Activated B cell treated with CpG ODN at 0.5 μM for 24 hours (primary cell): ENCODE measurements around the gene DLK2. TPM values are rescaled to one million over a fixed set of nuclear protein-coding genes. Genes with fewer than 3 reads are reported as not detected.

ENCODE experiments used
- ATAC-seq: fragments of 200-7000 bp; cut with Tn5 transposase; one replicate; pipeline ENCODE4 v1.10.0; 2021; ENCODE audit warnings: low read depth, mild to moderate bottlenecking, moderate library complexity
- CTCF ChIA-PET: fragments of 350-600 bp; sonication (Branson Sonifier 250); formaldehyde crosslinking; loops from one replicate; lab custom pipeline; 2021; ENCODE audit warnings: antibody characterized with exemption; lab: Charles Lee
- POLR2A ChIA-PET: fragments of 350-600 bp; sonication (Branson Sonifier 250); formaldehyde crosslinking; loops from one replicate; lab custom pipeline; 2021; ENCODE audit warnings: antibody characterized with exemption; lab: Charles Lee
- DNase-seq: peaks from one replicate; pipeline ENCODE4 v3.0.0; 2022
- H3K27ac Mint-ChIP-seq: one replicate; pipeline ENCODE4 v1.8.0; 2020; ENCODE audit warnings: mixed read lengths
- H3K27me3 Mint-ChIP-seq: one replicate; pipeline ENCODE4 v1.8.0; 2021; ENCODE audit warnings: mixed read lengths
- H3K36me3 Mint-ChIP-seq: one replicate; pipeline ENCODE4 v1.8.0; 2021; ENCODE audit warnings: low read depth, mixed read lengths
- H3K4me1 Mint-ChIP-seq: one replicate; pipeline ENCODE4 v1.8.0; 2021; ENCODE audit warnings: mixed read lengths
- H3K4me3 Mint-ChIP-seq: one replicate; pipeline ENCODE4 v1.8.0; 2020; ENCODE audit warnings: mild to moderate bottlenecking, mixed read lengths
- H3K9me3 Mint-ChIP-seq: one replicate; pipeline ENCODE4 v1.8.0; 2020; ENCODE audit warnings: mixed read lengths
- CTCF ChIP-seq: fragments of 200-600 bp; IDR thresholded peaks from one replicate; pipeline ENCODE4 v1.8.0; 2022; ENCODE audit warnings: antibody characterized with exemption, mild to moderate bottlenecking
- intact Hi-C: fragments of 100-400 bp; cut with micrococcal nuclease; formaldehyde crosslinking; loops from one replicate; pipeline ENCODE4 v1.15.1; 2024
- total RNA-seq: library from RNA; stranded (reverse); gene quantifications from 2 replicates; pipeline ENCODE4 v1.2.3, GENCODE V29; 2022

Gene DLK2
- total RNA-seq: 1.4 TPM in 2 replicates

GRCh38 chr6:43455531-43456428 lies at the start of gene DLK2:
Gene DLK2, minus strand, starts transcription at chr6:43455548. Its CDS starts 723 bp downstream, at chr6:43454825.
- Mint-ChIP-seq H3K4me1 (peaks cover 16% of the 10 kb centered on the region), H3K27me3 (no peaks in the 10 kb centered on the region), H3K27ac (peak within 1 kb of the TSS; percentile 71), H3K4me3 (peak within 1 kb of the TSS; percentile 88), H3K9me3 (no peaks in the 10 kb centered on the region), H3K36me3 (peaks cover 24% of the 10 kb centered on the region)
- ChIA-PET POLR2A (interaction anchor here (0.6 to 2.1 kb wide), 9 partner anchors 8 to 681 kb away, joined by 3 to 15 read pairs (median 5); partner anchors contain the start of genes ABCC10, LRRC73 and TJAP1), CTCF (interaction anchor here (1.1 to 4.2 kb wide), 4 partner anchors 22 to 116 kb away, joined by 3 to 33 read pairs (median 4); partner anchors contain the start of gene TJAP1)
- intact Hi-C loops: loop anchor here (1.0 to 10.0 kb wide), 5 partner anchors 22 to 193 kb away; partner anchors contain the start of genes ABCC10, TJAP1 and ZNF318
- peak; percentile 57 for ATAC-seq
- peak; percentile 41 for DNase-seq
- TF ChIP-seq CTCF: no peak

GRCh38 chr6:43503443-43503842 lies 48.1 kb upstream of the DLK2 start:
- H3K36me3 Mint-ChIP-seq: peaks cover 74% of the 10 kb centered on the region
- no peak for TF ChIP-seq CTCF
- peaks cover 8% of the 10 kb centered on the region for H3K4me1 Mint-ChIP-seq
- intact Hi-C loops: no loop called here
- H3K27ac Mint-ChIP-seq: no peak overlapping the region
- H3K4me3 Mint-ChIP-seq: no peak overlapping the region
- DNase-seq (no peak), ATAC-seq (no peak)
- CTCF ChIA-PET: interaction anchor here (0.9 to 1.5 kb wide), 2 partner anchors 14 to 26 kb away, joined by 3 to 5 read pairs; partner anchors contain the start of gene TJAP1
- H3K27me3 Mint-ChIP-seq: peaks cover under 1% of the 10 kb centered on the region
- H3K9me3 Mint-ChIP-seq: no peaks in the 10 kb centered on the region
- POLR2A ChIA-PET: interaction anchor here (0.7 kb wide), 1 partner anchor 139 kb away, joined by 3 read pairs; no protein-coding TSS in a partner anchor

- Mint-ChIP-seq H3K27ac (no peak overlapping the region), H3K4me3 (no peak overlapping the region), H3K27me3 (no peaks in the 10 kb centered on the region), H3K36me3 (peaks cover 82% of the 10 kb centered on the region), H3K4me1 (peaks cover 5% of the 10 kb centered on the region), H3K9me3 (no peaks in the 10 kb centered on the region)
- TF ChIP-seq CTCF: no peak
- ATAC-seq: no peak
- CTCF ChIA-PET: interaction anchor here (0.9 kb wide), 1 partner anchor 14 kb away, joined by 3 read pairs; no protein-coding TSS in a partner anchor
- intact Hi-C loops: no loop called here
- POLR2A ChIA-PET: no interaction called here
- DNase-seq: no peak
These were observed 47.3 kb upstream of the DLK2 start for GRCh38 chr6:43502666-43503065.

- DNase-seq (no peak), ATAC-seq (no peak)
- intact Hi-C loops: no loop called here
- H3K9me3 Mint-ChIP-seq: no peaks in the 10 kb centered on the region
- H3K27me3 Mint-ChIP-seq: no peaks in the 10 kb centered on the region
- no peak overlapping the region for H3K27ac Mint-ChIP-seq
- no peak overlapping the region for H3K4me3 Mint-ChIP-seq
- POLR2A ChIA-PET: interaction anchor here (1.2 kb wide), 1 partner anchor 9 kb away, joined by 3 read pairs; the partner anchor contains the start of gene LRRC73
- CTCF ChIA-PET: interaction anchor here (1.3 kb wide), 1 partner anchor 239 kb away, joined by 3 read pairs; no protein-coding TSS in a partner anchor
- no peak for TF ChIP-seq CTCF
- peaks cover 78% of the 10 kb centered on the region for H3K36me3 Mint-ChIP-seq
- no peaks in the 10 kb centered on the region for H3K4me1 Mint-ChIP-seq
These were observed 45.6 kb upstream of the DLK2 start for GRCh38 chr6:43500921-43501320.
